Gastrocnemius medialis (tissue), 4 donors: ENCODE measurements around the gene TTC21B.

Source experiments
- CTCF ChIP-seq, 5 experiments: fragments of 450-650 bp in 3 of 5; fragments of 200-600 bp in 2 of 5; sonication (generic) in 2 of 5; IDR thresholded peaks in 4 of 5; conservative IDR thresholded peaks in 1 of 5; 1 replicate in 4 of 5; 2 replicates in 1 of 5; pipeline ENCODE4 v1.5.1; 2016 to 2019; ENCODE audit warnings: antibody characterized with exemption in 5 of 5, mild to moderate bottlenecking in 3 of 5, moderate library complexity in 3 of 5
- POLR2A ChIP-seq, 2 donors: fragments of 450-650 bp; IDR thresholded peaks; one replicate each; pipeline ENCODE4 v1.6.1; 2017; ENCODE audit warnings: antibody characterized with exemption in 2 of 2, mild to moderate bottlenecking in 2 of 2, moderate library complexity in 2 of 2

DNA sequence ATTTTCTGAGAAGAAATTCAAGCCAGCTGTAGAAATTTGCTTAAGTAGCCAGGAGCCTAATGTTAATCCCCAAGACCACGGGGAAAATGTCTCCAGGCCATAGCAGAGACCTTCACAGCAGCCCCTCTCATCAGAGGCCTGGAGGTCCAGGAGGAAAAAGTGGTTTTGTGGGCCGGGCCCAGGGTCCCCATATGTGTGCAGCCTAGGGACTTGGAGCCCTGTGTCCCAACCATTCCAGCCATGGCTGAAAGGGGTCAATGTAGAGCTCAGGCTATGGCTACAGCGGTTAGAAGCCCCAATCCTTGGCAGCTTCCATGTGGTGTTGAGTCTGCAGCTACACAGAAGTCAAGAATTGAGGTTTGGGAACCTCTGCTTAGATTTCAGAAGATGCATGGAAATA lies 14.2 kb upstream of the TTC21B start:
- no peak for TF ChIP-seq CTCF (IDR thresholded peaks at IDR 0.05 in 4 of 5, conservative IDR thresholded peaks at IDR 0.05 in 1 of 5)
- no peak for TF ChIP-seq POLR2A (IDR thresholded peaks at IDR 0.05)
